RPMI7951 (cell line): Measurements from ENCODE around the gene PLPP1. TPM values are rescaled to one million over a fixed set of nuclear protein-coding genes. Genes with fewer than 3 reads are reported as not detected.

Experiments used
- DNase-seq: peaks from one replicate; pipeline ENCODE4 v3.0.0-alpha.2; 2012; ENCODE audit warnings: low read depth
- total RNA-seq: library from RNA; depleted of rRNA; stranded (reverse); fragments of >200 nt; shearing (Covaris generic); gene quantifications from 2 replicates; pipeline ENCODE4 v1.2.3, GENCODE V29; 2014; rRNA removed

PLPP1 gene
- total RNA-seq, 1 experiment from 2014 or later, result 30.3 TPM

- no peak for DNase-seq
Observed at GRCh38 chr5:55409775-55410174, 125.0 kb downstream of the PLPP1 start.

GRCh38 chr5:55407984-55408383 lies 126.8 kb downstream of the PLPP1 start:
- no peak for DNase-seq

DNA sequence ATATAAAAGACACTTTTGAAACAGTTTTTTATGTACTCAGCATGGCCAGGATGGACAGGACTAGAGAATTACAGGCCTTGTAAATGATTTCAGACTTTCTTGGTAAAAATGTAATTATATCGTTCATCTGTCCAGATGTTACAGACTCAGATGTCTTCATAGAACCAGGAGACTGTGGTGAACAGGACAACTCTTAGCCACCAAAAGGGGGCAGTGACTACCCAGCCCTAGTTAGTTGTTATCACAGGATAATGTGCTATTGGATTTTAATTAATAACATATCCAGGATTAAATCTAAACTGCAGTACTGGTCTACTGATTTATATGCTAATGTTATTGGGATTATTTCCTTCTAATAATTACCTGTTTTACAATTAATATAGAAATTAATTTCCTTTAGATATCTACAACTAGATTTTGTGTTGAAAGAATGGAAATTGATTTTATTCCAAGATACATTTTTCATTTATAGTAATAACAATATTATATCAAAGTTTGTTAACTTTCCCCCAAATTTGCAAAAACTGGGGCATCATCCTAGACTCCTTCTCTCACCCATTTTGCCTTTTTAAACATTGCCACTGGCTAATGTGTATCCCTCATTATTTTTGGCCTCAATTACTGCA lies 127.6 kb downstream of the PLPP1 start:
- DNase-seq, result peak; percentile 35

GRCh38 chr5:55406292-55406691 lies 128.5 kb downstream of the PLPP1 start:
- no peak for DNase-seq

DNA sequence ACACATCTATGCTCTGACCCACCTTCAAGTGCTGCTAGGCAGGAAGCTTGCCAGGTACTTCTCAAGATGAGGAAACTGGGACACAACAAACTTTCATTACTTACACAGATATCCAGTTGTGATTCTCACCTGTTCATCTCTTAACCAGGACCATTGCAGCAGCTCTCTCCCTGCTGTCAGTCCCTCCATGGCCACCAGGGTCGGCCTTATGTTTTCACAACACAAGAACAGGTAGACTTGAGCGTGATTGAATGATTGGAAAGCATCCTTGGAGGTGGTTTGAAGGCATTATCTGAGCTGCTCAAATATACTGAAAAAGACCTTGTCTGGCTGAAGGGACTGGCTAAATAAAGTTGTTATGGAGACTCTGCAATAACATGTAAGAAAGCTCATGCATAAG lies 132.6 kb downstream of the PLPP1 start:
- DNase-seq, result no peak

- no peak for DNase-seq
Observed at GRCh38 chr5:55393501-55394175, 141.1 kb downstream of the PLPP1 start.

- DNase-seq, result no peak
Observed at GRCh38 chr5:55392669-55393068, 142.1 kb downstream of the PLPP1 start.

DNA sequence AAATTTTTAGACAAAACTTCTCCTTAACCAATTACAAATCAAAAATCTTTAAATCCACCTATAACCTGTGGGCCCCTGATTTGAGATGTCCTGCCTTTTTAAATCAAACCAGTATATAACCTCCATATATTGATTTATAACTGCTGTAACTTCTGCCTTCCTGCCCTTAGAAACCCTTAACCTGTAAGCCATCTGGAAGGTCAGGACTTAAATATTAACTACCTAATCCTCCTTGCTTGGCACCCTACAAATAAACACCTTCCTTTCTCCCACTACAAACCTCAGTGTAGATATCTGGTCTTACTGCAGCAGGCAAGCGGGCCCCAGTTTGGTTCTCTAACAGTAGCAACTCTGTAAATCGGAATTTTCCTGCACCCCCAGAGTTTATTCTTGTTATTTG lies 143.1 kb downstream of the PLPP1 start:
- no peak for DNase-seq

- no peak for DNase-seq
Observed at GRCh38 chr5:55387865-55388264, 146.9 kb downstream of the PLPP1 start.

DNA sequence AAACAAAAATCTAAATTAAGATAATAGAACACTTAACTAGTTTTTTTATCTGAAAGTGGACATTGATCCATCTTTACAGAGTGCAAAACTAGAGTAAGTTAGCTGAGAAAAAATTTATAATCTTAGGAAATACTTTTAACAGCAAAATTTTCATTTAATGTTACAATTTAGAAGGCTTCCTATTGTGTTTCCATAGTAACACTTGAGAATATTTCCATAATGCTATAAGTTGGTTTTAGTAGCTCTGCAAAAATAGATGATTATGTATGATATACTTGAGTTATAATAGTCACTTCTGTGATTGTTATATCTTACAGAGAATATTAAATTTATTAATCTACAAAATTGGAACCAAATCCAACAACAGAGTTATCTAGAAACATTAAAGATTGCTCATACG lies 148.4 kb downstream of the PLPP1 start:
- DNase-seq, result no peak

DNA sequence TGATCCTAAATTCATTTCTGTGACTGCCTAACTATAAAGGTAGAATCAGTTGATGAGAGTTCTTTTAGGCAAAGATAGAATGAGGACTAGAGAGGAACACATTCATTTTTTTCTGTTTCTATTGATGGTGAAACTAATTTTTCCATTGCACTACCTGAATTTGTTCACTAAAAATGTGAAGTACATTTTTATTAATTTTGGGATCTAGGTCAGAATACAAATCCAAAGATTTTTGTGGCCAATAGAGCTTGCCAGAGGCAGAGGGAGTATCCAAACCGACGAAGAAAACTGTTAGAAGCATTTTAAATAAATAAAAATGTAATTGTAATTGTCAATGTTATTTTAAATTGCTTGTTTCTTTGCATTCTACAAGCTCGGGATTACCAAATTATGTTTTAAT lies 148.9 kb downstream of the PLPP1 start:
- no peak for DNase-seq

DNA sequence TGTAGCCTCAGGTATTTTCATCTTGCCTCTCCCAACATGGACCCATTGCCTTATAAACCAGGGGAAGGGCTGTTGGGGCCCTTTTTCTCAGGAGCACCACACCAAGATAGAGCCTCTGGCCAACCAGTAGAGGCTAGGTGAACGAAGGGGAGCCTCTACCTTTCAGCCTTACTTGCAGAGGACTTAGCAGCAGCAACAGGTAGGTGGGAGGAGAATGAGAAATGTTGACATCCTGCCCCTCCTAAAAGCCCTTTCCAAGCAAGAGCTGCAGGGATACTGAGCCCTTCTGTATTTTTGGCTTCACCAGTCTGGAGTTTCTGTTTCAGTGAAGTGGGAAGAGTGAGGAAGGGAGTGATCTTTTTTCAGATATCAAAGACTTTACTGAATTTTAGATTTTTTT lies 149.5 kb downstream of the PLPP1 start:
- no peak for DNase-seq

DNA sequence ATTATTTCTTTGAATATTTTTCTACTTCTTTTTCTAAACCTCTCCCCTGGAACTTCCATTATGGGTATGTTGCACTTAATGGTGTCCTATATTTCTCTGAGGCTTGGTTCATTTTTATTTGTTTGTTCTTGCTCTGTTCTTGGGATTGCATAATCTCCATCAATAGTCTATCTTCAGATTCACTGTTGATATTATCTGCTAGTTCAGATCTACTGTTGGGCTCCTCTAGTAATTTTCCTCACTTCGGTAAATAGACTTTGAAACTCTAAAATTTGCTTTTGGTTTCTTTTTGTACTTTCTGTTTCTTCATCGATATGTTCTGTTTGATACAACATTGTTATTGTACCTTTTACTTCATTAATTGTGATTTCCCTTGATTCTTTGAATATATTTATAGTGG lies 150.7 kb downstream of the PLPP1 start:
- no peak for DNase-seq

GRCh38 chr5:55383254-55383653 lies 151.5 kb downstream of the PLPP1 start:
- DNase-seq, result no peak

- no peak for DNase-seq
Observed at GRCh38 chr5:55377810-55378209, 157.0 kb downstream of the PLPP1 start.

Other genes starting within 250 kb of the PLPP1 start
- 21.5 and 26.3 TPM in 2 replicates for gene DHX29, start 227.3 kb downstream of the PLPP1 start, total RNA-seq
- 86.0 and 113 TPM in 2 replicates for gene MTREX, start 227.0 kb downstream of the PLPP1 start, total RNA-seq
- 11.5 and 24.2 TPM in 2 replicates for gene SLC38A9, start 177.4 kb upstream of the PLPP1 start, total RNA-seq
- not detected in 2 replicates for gene DDX4, start 203.1 kb upstream of the PLPP1 start, total RNA-seq